Amniotic stem cell (primary cell): ENCODE results near the gene VPS37C.
"Not testable (repeated sequence)": the region's sequence is repeated elsewhere in the genome, so short reads cannot be mapped to it uniquely, and the experiment has no call there.

Source experiments
- DNase-seq: peaks from one replicate; lab custom pipeline; 2025; lab: John Stamatoyannopoulos, UW

VPS37C gene

DNA sequence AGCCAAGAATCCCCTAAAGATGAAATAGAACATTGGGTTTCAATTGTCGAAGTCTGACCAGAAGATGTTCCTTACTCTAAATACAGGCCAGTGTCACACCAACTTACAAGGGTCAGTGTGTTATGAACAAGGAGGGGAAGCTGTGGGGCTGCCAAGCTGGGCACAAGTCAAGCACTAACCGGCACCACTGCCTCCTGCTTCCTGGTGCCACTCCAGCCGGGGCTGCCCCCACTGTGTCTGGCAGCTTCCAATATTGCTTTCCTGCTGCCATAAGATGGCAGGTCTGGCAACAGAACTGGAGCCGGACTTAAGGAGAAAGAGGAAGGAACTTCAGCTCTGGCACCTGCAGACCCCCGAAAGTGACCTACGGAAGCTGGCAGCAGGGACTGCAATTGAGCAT, 13.7 kb upstream of the VPS37C start:
- no peak for DNase-seq

DNA sequence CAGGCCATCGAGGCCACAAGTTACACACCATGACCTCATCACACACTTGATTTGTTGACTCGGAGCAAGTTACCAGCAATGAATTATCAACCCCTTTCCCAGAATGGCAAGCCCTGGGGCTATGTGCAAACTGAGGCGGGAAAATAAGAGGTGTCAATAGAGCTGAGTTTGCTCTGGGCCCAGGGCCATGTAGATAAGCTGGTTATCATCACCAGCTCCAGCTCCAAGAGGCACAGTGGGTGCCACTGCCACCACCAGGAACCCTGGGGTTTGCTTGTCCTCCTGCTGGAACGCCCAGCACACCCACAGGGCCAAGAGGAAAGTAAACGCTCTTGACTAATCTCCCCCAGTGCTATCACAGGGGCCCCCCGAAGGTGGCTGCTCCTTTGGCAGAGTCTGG, 13.0 kb upstream of the VPS37C start:
- no peak for DNase-seq

DNA sequence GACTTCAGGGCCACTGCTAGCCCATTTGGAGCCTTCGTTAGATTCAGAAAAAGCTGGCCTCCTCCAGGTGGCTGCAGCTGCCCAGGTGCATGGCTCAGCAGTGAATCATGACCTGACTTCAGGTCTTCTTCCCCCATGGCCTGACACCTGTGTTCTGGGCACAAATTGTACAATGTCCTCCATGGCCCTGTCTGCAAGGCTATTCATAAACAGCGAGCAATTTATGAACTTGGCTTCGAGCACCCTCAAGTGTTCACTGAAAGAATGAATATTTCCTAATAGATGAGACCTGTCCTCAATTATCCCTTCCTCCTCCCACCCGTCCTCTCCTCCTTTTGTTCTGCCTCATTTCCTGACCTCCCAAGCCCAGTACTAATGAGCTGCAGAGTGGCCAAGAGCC, 12.2 kb upstream of the VPS37C start:
- no peak for DNase-seq

DNA sequence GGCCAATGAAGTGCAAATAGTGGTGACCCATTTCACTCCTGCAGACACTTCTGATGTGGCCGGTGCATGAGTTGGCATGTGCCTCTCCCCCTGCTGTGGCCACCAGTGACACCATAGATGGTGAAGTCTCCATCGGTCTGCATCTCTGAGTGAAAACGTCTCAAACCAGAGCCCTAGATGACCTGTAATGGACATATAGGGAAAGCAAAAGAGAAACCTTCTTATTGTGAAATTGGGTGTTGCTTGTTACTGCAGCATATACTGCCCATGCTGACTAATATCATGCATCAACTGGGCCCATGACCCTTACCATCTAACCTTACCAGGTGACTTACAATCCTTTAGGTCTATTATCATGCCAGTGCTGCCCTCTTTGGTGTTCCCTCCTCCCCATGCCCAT, 11.7 kb upstream of the VPS37C start:
- DNase-seq: no peak

DNA sequence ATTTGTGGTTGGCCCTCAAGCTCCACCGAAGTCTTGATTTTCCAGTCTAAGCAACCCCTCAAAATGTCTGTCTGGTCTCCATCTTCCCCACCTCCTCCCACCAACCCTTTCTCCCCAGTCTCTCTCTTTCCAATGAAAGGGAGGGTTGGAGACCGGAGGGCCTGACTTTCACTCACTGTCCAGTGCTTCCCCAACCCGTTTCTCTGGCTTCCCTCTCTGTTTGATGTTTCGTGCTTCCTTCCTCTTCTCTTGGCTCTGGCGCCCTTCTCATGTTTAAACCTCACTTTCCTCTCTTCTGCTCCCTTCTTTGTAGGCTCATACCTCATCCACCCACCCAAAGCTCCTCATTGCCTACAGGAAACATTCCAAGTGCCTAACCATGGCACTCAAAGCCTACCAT, 11.1 kb upstream of the VPS37C start:
- DNase-seq: no peak

DNA sequence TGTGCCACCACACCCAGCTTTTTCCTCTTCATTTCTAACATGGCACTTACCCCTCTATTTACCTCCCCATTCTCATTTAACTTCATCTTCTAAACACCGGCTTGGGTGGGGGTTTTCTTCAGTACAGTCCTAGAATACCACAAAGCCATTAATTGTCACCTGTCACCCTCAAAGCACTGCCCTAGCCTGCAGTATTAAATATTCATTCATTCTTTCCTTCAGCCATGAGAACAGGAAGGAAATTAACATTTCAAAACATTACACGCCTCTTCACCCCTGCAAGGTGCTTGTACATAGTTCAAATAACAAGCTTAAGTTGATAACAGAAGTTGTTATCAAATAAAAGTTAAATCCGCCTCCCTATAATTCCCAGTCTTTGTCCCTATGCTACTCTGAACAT, 10.7 kb upstream of the VPS37C start:
- DNase-seq: no peak

DNA sequence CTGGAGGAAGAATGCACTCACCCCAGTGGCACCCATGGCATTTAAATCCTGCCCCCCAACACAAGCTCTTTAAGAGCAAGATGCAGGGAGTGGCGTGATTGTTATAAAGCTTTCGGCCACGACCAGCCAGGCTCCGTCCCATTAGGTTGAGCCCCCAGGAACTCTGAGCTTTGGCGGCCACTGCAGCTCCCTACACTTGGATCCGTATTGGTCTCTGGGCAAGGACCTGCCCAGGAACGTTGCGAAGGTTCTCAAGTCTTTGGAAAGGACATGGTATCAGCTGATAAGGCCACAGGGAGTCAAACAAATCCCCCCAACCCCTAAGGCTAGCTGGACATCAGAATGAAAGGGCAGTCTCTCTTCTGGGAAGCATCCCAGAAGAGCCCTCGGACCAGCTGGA, 9.3 kb upstream of the VPS37C start:
- no peak for DNase-seq

DNA sequence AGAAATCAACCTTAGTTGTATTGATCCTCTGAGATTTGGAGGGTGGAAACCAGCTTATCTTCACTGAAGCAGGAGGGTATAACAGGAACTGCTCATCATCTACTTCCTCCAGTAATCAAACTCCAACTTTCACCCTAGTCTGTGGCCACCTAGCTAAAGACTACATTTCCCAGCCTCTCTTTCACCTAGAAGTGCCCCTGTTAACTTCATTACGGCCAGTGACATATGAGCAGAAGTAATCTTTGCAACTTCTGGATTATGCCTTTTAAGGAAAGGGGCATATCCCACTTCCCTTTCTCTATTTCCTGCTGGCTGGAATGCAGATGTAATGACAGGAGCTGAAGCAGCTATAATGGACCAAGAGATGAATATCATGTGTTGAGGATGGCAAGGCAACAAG, 7.6 kb upstream of the VPS37C start:
- DNase-seq: no peak

DNA sequence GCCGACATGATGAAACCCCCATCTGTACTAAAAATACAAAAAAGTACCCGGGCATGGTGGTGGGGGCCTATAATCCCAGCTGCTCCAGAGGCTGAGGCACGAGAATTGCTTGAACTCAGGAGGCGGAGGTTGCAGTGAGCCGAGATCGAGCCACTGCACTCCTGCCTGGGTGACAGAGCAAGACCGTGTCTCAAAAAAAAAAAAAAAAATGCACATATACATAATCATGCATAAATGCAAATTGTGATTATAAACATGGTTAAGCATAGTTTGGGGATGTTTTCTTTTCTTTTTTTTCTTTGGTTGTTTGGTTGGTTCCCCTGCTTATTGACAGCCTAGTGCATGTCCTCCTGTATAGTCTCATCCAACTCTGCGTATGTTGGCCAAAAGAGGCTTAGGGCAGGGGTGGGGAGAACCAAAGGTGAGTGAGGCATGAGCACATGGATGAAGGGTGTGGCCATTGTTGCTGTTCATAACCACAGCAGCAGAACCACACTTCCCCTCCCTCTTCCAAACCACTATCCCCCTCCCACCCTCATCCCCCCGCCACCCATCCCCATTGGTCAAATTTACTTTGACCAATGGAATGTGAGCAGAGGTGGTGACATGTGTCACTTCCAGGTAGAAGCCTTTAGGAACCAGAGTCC, 6.9 kb upstream of the VPS37C start:
- DNase-seq: no peak

DNA sequence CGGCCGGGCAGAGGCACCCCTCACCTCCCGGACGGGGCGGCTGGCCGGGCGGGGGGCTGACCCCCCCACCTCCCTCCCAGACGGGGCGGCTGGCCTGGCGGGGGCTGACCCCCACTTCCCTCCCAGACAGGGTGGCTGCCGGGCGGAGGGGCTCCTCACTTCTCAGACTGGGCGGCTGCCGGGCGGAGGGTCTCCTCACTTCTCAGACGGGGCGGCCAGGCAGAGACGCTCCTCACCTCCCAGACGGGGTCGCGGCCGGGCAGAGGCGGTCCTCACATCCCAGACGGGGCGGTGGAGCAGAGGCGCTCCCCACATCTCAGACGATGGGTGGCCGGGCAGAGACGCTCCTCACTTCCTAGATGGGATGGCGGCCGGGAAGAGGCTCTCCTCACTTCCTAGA, 5.1 kb upstream of the VPS37C start:
- DNase-seq: not testable (repeated sequence)

DNA sequence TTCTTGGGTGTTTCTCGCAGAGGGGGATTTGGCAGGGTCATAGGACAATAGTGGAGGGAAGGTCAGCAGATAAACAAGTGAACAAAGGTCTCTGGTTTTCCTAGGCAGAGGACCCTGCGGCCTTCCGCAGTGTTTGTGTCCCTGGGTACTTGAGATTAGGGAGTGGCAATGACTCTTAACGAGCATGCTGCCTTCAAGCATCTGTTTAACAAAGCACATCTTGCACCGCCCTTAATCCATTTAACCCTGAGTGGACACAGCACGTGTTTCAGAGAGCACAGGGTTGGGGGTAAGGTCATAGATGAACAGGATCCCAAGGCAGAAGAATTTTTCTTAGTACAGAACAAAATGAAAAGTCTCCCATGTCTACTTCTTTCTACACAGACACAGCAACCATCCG, 4.6 kb upstream of the VPS37C start:
- not testable (repeated sequence) for DNase-seq

DNA sequence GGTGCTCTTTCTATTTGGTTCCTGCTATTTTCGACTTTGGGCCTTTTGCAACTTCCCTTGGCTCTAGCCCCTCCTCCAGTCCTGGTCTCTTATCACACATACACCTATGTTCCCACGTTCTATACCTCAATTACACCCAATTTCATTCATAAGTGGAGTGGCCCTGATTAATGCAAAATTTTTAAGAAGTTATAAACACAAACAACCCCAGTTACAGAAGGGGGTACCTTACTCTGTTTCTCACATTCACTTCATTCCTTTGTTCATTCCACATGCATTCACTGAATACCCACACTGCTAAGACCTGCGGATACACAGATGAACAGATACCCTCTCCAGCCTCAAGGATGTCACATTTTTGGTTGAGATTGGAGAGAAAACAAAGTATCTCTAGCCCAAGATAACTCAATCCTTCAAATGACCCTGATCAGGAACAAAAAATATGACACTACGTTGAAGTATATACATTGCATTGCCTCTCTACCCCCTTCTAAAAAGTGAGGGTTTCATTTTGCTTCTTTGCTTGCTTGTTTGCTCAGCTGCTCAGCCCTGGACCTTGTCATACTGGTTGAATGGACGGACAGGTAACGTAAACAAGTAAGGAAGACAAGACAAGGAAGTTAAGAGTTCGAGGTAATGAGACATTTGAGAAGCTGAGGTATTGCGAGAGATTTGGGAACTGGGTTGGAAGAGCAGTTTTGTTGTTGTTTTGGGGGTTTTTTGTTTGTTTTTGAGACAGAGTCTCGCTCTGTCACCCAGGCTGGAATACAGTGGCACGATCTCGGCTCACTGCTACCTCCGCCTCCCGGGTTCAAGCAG, 3.6 kb upstream of the VPS37C start:
- no peak for DNase-seq

DNA sequence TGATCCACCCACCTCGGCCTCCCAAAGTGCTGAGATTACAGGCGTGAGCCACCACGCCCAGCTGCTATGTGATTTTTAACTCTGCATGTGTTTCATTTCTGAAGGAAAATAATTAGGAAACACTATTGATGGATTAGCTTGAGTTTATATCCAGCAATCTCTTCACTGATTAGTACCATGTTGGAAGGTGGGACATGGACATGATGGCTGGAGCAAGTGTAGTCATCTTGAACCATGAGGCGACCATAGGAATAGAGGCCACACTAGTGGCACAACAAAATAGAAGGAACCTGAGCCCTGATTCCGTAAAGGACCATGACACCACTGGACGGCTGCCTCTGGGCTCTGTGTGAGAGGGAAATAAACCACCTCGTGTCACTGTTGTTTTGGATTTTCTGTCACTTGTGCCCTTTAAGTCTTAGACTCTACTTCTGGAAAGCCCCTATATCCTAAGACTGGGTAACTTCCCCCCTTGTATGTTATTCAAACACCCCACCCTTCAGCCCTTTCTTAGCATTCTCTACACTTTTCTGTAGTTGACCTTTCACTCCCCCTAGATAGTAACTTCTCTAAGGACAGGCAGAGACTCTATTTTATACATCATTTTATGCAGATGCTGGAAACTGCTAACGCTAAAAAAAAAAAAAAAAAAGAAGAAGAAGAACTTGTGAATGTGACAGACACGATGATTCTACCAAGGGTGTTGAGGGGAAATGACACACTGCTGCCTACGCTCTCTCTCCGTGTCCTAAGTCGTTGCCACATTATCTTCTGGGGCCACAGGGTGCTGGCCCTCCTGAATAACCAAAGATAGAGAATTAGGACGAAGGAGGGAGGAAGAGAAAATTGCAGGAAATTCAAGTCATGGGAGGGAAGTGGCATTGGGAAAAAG, 2.7 kb upstream of the VPS37C start:
- no peak for DNase-seq

DNA sequence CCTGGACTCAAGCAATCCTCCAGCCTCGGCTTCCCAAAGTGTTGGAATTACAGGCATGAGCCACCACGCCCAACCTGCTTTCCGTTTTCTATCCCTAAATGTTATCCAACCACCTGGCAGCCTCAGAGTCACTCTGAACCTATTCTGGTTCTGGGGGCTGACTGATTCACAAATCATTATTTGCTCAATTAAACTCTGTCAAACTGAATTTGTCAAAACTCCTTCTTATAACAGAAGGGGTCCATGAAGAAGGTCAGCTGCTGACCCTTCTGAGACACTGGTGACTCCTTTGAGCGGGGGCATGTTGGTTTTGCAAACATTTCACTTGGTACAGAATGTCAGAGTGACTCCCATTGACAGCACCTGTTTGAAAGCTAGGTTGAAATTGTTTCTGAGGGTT, 1.8 kb upstream of the VPS37C start:
- no peak for DNase-seq

DNA sequence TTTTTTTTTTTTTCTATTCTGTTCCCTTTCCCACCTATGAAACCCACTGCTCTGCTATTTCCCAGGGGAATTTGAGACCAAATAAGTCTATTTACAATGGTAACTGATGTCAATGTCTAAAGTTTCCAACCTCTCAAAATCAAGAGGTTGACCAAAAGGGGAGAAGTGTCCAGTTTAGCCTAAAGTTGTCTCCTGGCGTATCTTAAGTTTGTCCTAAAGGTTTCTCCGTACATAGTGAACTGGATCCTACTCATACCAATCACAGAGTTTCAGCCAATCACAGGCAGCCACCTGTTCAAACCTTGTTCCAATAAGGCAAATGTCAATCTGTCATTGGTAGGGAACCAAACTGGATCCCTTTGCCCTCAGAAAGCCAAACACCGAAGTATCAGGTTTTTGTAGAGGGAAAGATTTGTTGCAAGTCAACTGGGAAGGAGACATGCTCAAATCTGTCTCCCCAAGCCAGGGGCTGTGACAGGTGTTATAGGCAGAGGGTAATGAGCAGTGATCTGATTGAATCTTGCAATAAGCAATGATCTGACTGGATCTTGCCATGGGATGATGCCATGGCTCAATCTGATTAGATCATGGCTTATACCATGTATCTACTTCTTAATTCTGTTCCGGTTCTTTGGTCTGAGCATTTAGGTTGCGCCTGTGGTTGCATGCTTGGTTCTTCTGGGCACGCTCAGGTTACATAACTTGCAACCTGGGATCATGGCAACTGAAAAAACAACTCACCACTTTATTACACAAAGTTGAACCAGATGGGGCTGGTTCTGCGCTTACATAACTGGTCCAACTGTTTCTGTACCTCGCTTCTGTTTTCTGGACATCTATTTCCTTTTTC, 1.1 kb upstream of the VPS37C start:
- DNase-seq: no peak

DNA sequence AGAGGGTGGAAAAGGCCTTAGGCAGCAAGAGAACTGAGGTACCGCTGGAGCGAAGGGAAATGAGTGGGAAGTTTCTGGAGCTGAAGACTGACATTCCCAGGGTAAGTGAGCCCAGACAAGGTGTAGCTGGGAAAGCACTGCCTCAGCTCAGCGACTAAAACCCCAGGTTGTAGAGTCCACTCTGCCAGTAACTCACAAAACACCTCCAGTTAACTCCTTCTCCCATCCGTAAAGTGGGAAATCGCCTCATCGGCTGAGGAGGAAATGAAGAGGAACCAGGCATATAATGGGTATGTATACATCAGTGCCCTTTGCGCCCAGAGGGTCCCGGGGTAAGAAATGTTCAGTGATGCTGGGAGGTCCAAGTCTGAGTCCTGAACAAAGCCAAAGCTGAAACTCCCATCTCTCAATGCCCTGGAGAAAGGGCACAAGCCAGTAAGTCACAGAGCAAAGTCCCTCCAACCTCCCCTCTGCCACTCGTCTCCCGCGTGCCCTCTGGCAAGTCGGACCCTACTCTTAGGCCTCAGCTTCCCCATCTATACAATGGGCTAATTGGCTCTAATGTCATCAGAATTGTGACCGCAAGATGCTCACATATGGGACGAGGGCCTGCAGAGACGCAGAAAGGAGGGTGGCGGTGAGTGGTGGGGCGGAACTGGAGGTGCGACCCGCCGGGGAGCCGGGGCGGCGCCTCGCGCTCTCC, 588 bp downstream of the VPS37C start:
- DNase-seq: no peak

DNA sequence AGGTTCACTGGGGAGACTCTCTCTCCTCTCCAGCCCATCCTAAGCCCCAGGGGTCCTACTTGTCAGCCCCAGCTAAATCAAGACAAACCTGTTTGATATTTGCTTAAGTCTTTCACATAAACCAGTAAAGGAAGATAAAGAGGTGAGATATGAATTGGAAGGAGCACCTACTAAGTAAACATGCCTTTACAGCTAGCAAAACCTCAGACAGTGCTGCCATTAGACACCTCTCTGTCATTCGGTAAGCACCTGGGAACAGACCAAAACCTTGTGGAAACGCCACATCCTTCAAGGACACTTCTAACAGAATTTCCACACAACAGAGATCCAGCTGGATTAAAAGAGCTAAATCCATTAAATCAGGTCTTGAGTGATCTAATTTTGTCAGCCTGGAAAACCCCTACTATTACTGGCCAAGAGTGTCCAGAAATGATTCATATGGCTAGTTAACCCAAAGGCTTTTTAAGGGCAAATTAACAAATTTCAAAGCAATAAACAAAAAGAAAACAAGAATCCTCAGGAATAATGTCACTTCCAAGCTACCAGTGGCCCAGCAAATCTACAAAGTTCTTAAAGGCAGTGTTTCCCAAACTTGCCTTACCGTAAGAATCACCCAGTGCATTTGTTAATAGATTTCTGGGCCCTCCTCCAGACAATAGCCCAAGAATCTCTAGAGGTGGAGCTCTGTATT, 2.4 kb downstream of the VPS37C start:
- no peak for DNase-seq

DNA sequence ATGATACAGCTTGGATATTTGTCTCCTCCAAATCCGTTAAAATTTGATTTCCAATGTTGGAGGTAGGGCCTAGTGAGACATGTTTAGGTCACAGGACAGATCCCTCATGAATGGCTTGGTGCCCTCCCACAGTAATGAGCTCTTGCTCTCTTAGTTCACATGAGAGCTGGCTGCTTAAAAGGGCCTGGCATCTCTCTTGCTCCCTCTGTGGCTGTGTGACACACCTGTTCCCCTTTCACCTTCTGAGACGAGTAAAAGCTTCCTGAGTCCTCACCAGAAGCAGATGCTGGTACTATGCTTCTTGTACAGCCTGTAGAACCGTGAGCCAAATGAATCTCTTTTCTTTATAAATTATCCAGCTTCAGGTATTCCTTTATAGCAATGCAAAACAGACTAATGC, 3.5 kb downstream of the VPS37C start:
- DNase-seq: no peak

DNA sequence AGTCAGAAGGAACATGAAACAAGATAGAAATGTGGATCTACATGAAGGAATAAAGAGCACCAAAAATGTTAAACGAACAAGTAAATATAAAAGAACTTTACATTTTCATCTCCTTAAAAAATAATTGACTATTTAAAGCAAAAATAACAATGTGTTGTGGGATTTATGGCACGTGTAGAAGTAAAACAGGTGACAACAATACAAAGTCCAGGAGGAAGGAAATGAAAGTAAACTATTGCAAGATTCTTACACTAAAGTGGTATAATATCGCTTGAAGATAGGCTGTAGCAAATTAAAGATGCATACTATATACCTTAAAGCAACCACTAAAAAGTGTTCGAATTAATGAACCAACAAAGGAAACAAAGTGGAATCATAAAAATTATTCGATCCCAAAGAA, 5.5 kb downstream of the VPS37C start:
- DNase-seq: no peak

DNA sequence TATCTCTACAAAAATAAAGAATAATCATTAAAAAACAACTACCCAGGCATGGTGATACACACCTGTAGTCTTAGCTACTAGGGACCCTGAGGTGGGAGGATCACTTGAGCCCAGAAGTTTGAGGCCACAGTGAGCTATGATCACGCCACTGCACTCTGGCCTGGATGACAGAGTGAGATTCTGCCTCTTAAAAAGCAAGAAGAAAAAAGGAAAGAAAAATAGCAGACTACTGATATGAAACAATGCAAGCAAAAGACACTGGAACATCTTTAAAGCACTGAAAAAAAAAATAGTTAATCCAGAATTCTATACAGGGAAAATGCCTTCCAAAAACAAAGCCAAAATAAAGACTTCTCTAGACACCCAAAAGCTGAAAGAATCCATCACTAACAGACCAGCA, 5.9 kb downstream of the VPS37C start:
- DNase-seq: no peak

DNA sequence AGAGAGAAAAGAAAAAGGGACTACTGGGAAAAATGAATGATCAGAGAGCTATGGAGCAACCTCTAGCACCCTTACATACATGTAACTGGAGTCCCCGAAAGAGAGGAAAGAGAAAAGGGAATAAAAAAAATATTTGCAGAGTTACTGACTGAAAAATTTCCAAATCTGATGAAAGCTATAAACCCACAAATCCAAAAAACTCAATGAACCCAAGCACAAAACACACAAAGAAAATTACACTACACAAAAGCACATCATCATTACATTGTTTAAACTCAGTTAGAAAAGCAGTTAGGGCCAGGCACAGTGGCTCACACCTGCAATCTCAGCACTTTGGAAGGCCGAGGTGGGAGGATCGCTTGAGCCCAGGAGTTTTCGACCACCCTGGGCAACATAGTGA, 6.7 kb downstream of the VPS37C start:
- no peak for DNase-seq
